Measurements from ENCODE around the gene STEAP3. TPM values are rescaled to one million over a fixed set of nuclear protein-coding genes. Genes with fewer than 3 reads are reported as not detected.

Gene STEAP3
- polyA plus RNA-seq, 1 donor from 2014 or later: not detected

- no peaks in the 10 kb centered on the region for H3F3A ChIP-seq (ENCODE audit: insufficient read depth, low read length, poor library complexity, severe bottlenecking)
- no peak overlapping the region for H3K4me2 ChIP-seq (ENCODE audit: low read length)
- H3K9ac ChIP-seq (ENCODE audit: low read length): no peak overlapping the region
- H2AFZ ChIP-seq (ENCODE audit: low read depth, low read length): no peak overlapping the region
- no peaks in the 10 kb centered on the region for H3K9me2 ChIP-seq (ENCODE audit: insufficient read depth, low read length)
- TF ChIP-seq MXI1 (conservative IDR thresholded peaks at IDR 0.05; ENCODE audit: poor library complexity, severe bottlenecking): no peak
- TF ChIP-seq TAF1 (IDR thresholded peaks at IDR 0.05; ENCODE audit: low read depth): no peak
- TF ChIP-seq SMC3 (conservative IDR thresholded peaks at IDR 0.05; ENCODE audit: poor library complexity): no peak
- TF ChIP-seq POLR2AphosphoS5 (IDR thresholded peaks at IDR 0.05): no peak
- no peak for TF ChIP-seq EP300 (conservative IDR thresholded peaks at IDR 0.05; ENCODE audit: poor library complexity, severe bottlenecking)
- no peak for TF ChIP-seq CTCF (IDR thresholded peaks at IDR 0.05; ENCODE audit: poor library complexity, severe bottlenecking)
- TF ChIP-seq RAD21 (conservative IDR thresholded peaks at IDR 0.05): no peak
- TF ChIP-seq, protein P1, sequence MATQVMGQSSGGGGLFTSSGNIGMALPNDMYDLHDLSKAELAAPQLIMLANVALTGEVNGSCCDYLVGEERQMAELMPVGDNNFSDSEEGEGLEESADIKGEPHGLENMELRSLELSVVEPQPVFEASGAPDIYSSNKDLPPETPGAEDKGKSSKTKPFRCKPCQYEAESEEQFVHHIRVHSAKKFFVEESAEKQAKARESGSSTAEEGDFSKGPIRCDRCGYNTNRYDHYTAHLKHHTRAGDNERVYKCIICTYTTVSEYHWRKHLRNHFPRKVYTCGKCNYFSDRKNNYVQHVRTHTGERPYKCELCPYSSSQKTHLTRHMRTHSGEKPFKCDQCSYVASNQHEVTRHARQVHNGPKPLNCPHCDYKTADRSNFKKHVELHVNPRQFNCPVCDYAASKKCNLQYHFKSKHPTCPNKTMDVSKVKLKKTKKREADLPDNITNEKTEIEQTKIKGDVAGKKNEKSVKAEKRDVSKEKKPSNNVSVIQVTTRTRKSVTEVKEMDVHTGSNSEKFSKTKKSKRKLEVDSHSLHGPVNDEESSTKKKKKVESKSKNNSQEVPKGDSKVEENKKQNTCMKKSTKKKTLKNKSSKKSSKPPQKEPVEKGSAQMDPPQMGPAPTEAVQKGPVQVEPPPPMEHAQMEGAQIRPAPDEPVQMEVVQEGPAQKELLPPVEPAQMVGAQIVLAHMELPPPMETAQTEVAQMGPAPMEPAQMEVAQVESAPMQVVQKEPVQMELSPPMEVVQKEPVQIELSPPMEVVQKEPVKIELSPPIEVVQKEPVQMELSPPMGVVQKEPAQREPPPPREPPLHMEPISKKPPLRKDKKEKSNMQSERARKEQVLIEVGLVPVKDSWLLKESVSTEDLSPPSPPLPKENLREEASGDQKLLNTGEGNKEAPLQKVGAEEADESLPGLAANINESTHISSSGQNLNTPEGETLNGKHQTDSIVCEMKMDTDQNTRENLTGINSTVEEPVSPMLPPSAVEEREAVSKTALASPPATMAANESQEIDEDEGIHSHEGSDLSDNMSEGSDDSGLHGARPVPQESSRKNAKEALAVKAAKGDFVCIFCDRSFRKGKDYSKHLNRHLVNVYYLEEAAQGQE (IDR thresholded peaks at IDR 0.05; ENCODE audit: borderline replicate concordance): no peak
- H3K9me3 ChIP-seq (ENCODE audit: low read length): no peaks in the 10 kb centered on the region
- no peaks in the 10 kb centered on the region for H3K79me2 ChIP-seq (replicated peaks; ENCODE audit: insufficient read depth, low read length)
- H3K36me3 ChIP-seq (ENCODE audit: insufficient read depth, low read length): no peaks in the 10 kb centered on the region
- H4K20me1 ChIP-seq (ENCODE audit: insufficient read depth): no peaks in the 10 kb centered on the region
- H3K27ac ChIP-seq (ENCODE audit: low read length): no peak overlapping the region
- no peaks in the 10 kb centered on the region for H3K27me3 ChIP-seq (ENCODE audit: insufficient read depth, low read depth, low read length)
- H3K4me3 ChIP-seq (ENCODE audit: low read length): no peak overlapping the region
These were observed 69.6 kb downstream of the STEAP3 start for GRCh38 chr2:119293254-119293653.

GRCh38 chr2:119293900-119294299 lies 70.3 kb downstream of the STEAP3 start:
- Histone ChIP-seq H3K27ac (ENCODE audit: low read length) (no peak overlapping the region), H3K79me2 (replicated peaks; ENCODE audit: insufficient read depth, low read length) (no peaks in the 10 kb centered on the region), H4K20me1 (ENCODE audit: insufficient read depth) (no peaks in the 10 kb centered on the region), H3K4me3 (ENCODE audit: low read length) (no peak overlapping the region), H2AFZ (ENCODE audit: low read depth, low read length) (no peak overlapping the region), H3K9me2 (ENCODE audit: insufficient read depth, low read length) (no peaks in the 10 kb centered on the region), H3K36me3 (ENCODE audit: insufficient read depth, low read length) (no peaks in the 10 kb centered on the region), H3K9me3 (ENCODE audit: low read length) (no peaks in the 10 kb centered on the region), H3F3A (ENCODE audit: insufficient read depth, low read length, poor library complexity, severe bottlenecking) (no peaks in the 10 kb centered on the region), H3K27me3 (ENCODE audit: insufficient read depth, low read depth, low read length) (no peaks in the 10 kb centered on the region), H3K4me2 (ENCODE audit: low read length) (no peak overlapping the region), H3K9ac (ENCODE audit: low read length) (no peak overlapping the region)
- TF ChIP-seq EZH2 (IDR thresholded peaks at IDR 0.05; ENCODE audit: borderline replicate concordance, insufficient read depth, low read length, poor library complexity, severe bottlenecking): no peak
- TF ChIP-seq RAD21 (conservative IDR thresholded peaks at IDR 0.05): no peak

GRCh38 chr2:119294671-119295070 lies 71.0 kb downstream of the STEAP3 start:
- no peaks in the 10 kb centered on the region for H3K9me2 ChIP-seq (ENCODE audit: insufficient read depth, low read length)
- H3K9me3 ChIP-seq (ENCODE audit: low read length): no peaks in the 10 kb centered on the region
- H2AFZ ChIP-seq (ENCODE audit: low read depth, low read length): no peak overlapping the region
- H3K4me3 ChIP-seq (ENCODE audit: low read length): no peak overlapping the region
- no peaks in the 10 kb centered on the region for H3F3A ChIP-seq (ENCODE audit: insufficient read depth, low read length, poor library complexity, severe bottlenecking)
- H3K27me3 ChIP-seq (ENCODE audit: insufficient read depth, low read depth, low read length): no peaks in the 10 kb centered on the region
- H3K27ac ChIP-seq (ENCODE audit: low read length): no peak overlapping the region
- H3K9ac ChIP-seq (ENCODE audit: low read length): no peak overlapping the region
- no peak overlapping the region for H3K4me2 ChIP-seq (ENCODE audit: low read length)
- no peak for TF ChIP-seq SMC3 (conservative IDR thresholded peaks at IDR 0.05; ENCODE audit: poor library complexity)
- no peak for TF ChIP-seq POLR2AphosphoS5 (IDR thresholded peaks at IDR 0.05)
- no peak for TF ChIP-seq RAD21 (conservative IDR thresholded peaks at IDR 0.05)
- TF ChIP-seq MXI1 (conservative IDR thresholded peaks at IDR 0.05; ENCODE audit: poor library complexity, severe bottlenecking): no peak
- no peak for TF ChIP-seq TAF1 (IDR thresholded peaks at IDR 0.05; ENCODE audit: low read depth)
- no peak for TF ChIP-seq EZH2 (IDR thresholded peaks at IDR 0.05; ENCODE audit: borderline replicate concordance, insufficient read depth, low read length, poor library complexity, severe bottlenecking)
- no peaks in the 10 kb centered on the region for H4K20me1 ChIP-seq (ENCODE audit: insufficient read depth)
- no peaks in the 10 kb centered on the region for H3K36me3 ChIP-seq (ENCODE audit: insufficient read depth, low read length)
- H3K79me2 ChIP-seq (replicated peaks; ENCODE audit: insufficient read depth, low read length): no peaks in the 10 kb centered on the region
